ENCODE results near the gene PTPN6. TPM values are rescaled to one million over a fixed set of nuclear protein-coding genes. Genes with fewer than 3 reads are reported as not detected.

Gene PTPN6
- polyA plus RNA-seq, 1 experiment = 0.10 TPM

DNA sequence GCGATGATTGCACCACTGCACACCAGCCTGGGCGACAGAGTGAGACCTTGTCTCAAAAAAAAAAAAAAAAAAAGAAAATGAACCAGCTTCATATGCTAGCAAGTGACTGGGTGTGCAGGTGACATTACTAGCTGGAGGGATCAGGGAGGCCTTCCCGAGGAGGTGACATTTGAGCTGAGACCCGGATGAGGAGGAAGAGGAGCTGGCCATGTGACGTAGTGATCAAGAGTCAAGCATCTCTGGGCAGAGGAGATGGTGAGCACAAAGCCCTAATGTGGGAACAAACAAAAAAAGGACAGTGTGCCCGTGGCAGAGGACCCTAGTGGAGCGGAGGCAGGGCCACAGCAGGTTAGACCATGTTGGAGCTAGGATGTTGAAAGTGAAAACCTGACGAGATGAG is 3.5 kb upstream of the PTPN6 start:
- POLR2A ChIA-PET = interaction anchor here (0.9 kb wide), 1 partner anchor 16 kb away, joined by 3 read pairs; no protein-coding TSS in a partner anchor
- TF ChIP-seq, protein P1, sequence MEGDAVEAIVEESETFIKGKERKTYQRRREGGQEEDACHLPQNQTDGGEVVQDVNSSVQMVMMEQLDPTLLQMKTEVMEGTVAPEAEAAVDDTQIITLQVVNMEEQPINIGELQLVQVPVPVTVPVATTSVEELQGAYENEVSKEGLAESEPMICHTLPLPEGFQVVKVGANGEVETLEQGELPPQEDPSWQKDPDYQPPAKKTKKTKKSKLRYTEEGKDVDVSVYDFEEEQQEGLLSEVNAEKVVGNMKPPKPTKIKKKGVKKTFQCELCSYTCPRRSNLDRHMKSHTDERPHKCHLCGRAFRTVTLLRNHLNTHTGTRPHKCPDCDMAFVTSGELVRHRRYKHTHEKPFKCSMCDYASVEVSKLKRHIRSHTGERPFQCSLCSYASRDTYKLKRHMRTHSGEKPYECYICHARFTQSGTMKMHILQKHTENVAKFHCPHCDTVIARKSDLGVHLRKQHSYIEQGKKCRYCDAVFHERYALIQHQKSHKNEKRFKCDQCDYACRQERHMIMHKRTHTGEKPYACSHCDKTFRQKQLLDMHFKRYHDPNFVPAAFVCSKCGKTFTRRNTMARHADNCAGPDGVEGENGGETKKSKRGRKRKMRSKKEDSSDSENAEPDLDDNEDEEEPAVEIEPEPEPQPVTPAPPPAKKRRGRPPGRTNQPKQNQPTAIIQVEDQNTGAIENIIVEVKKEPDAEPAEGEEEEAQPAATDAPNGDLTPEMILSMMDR (IDR thresholded peaks at IDR 0.05; ENCODE audit: low read depth, low read length) = no peak
- H3K27me3 ChIP-seq (ENCODE audit: control insufficient read depth, insufficient read depth, low read length) = no peaks in the 10 kb centered on the region
- no peak overlapping the region for H3K27ac ChIP-seq (ENCODE audit: low read depth, low read length)
- CTCF ChIA-PET = interaction anchor here (0.7 to 4.1 kb wide), 5 partner anchors 14 to 1048 kb away, joined by 3 to 18 read pairs (median 3); no protein-coding TSS in a partner anchor
- H3K9me3 ChIP-seq (ENCODE audit: control insufficient read depth, insufficient read depth, low read length) = no peaks in the 10 kb centered on the region; the same call in 1 of the 2 replicates
- no peak for DNase-seq (ENCODE audit: low read depth, low spot score)
- H3K4me3 ChIP-seq (ENCODE audit: low read depth, low read length) = no peak overlapping the region

DNA sequence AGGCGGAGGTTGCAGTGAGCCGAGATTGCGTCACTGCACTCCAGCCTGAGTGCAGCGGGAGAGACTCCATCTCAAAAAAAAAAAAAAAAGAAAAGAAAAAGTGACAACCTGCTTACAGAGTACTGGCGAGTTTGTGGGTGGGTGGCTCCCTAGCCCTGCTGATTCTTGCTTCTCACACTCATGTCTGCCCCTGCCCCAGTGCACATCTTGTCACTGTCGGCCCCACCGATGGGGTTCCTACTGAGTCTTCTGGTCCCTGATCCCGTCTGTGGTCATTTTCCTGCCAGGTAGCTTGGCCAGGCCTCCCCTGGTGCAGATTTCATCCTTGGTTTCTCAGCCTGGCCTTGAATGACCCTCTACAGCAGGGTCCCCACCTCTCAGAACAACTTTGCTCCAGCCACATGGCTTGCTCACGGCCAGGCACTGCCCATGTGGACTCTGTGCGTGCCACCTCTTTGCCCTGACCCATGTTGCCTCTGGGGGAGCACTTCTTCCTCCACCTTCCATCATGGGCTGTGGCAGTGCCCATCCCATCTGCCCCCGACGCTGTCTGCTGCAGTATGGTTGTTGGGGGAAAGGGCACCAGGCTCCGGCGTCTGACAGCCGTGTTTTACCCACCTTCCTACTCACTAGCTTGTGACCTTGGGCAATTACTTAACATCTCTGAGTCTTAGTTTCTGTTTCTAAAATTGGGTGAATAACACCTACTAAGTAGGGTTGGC is 2.1 kb upstream of the PTPN6 start:
- CTCF ChIA-PET = interaction anchor here (1.1 to 1.7 kb wide), 4 partner anchors 23 to 195 kb away, joined by 3 to 4 read pairs (median 4); no protein-coding TSS in a partner anchor
- TF ChIP-seq, protein P1 (IDR thresholded peaks at IDR 0.05; ENCODE audit: low read depth, low read length) = no peak
- Histone ChIP-seq H3K27me3 (ENCODE audit: control insufficient read depth, insufficient read depth, low read length) (no peaks in the 10 kb centered on the region), H3K27ac (ENCODE audit: low read depth, low read length) (no peak overlapping the region), H3K4me3 (ENCODE audit: low read depth, low read length) (no peak overlapping the region), H3K9me3 (ENCODE audit: control insufficient read depth, insufficient read depth, low read length) (no peaks in the 10 kb centered on the region; the same call in 1 of the 2 replicates)
- no peak for DNase-seq (ENCODE audit: low read depth, low spot score)
- POLR2A ChIA-PET = interaction anchor here (0.7 to 1.3 kb wide), 3 partner anchors 13 to 100 kb away, joined by 3 to 6 read pairs (median 4); no protein-coding TSS in a partner anchor

DNA sequence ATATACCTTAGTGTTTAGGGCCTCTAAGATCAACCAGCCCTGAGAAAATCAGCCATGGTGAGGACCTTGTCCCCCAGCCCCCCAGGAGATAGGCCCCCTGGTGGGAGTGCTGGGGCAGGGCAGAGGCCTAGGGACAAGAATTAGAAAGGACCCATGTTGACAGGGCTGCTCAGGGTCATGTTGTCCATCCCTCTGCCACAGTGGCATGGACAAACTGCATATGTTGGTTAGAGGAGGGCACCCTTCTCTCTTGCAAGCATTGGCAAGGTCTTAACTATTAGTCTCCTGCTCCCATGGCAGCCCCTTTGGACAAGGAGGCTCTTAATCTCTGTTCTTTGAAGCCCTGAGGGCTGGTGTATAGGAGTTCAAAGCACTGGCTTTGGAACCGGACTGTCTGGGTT is 755 bp upstream of the PTPN6 start:
- no peak overlapping the region for H3K4me3 ChIP-seq (ENCODE audit: low read depth, low read length)
- no peaks in the 10 kb centered on the region; the same call in 1 of the 2 replicates for H3K9me3 ChIP-seq (ENCODE audit: control insufficient read depth, insufficient read depth, low read length)
- H3K27me3 ChIP-seq (ENCODE audit: control insufficient read depth, insufficient read depth, low read length) = no peaks in the 10 kb centered on the region
- DNase-seq (ENCODE audit: low read depth, low spot score) = no peak
- CTCF ChIA-PET = interaction anchor here (1.4 kb wide), 1 partner anchor 81 kb away, joined by 4 read pairs; no protein-coding TSS in a partner anchor
- TF ChIP-seq, protein P1 (IDR thresholded peaks at IDR 0.05; ENCODE audit: low read depth, low read length) = peak; percentile 35
- H3K27ac ChIP-seq (ENCODE audit: low read depth, low read length) = no peak overlapping the region
- POLR2A ChIA-PET = no interaction called here

GRCh38 chr12:6951551-6952120 is 480 bp downstream of the PTPN6 start:
- no peaks in the 10 kb centered on the region for H3K9me3 ChIP-seq (ENCODE audit: control insufficient read depth, insufficient read depth, low read length)
- POLR2A ChIA-PET = no interaction called here
- H3K27me3 ChIP-seq (ENCODE audit: control insufficient read depth, insufficient read depth, low read length) = no peaks in the 10 kb centered on the region
- TF ChIP-seq, protein P1 (IDR thresholded peaks at IDR 0.05; ENCODE audit: low read depth, low read length) = no peak
- DNase-seq (ENCODE audit: low read depth, low spot score) = no peak
- H3K27ac ChIP-seq (ENCODE audit: low read depth, low read length) = no peak overlapping the region
- H3K4me3 ChIP-seq (ENCODE audit: low read depth, low read length) = no peak overlapping the region
- CTCF ChIA-PET = no interaction called here

All from AG04450 (cell line).